HUES6 (cell line): ENCODE measurements around the gene FAM222B.
A peak's percentile ranks its signal among the peaks of the same experiment; 100 is the strongest.
"Not testable (repeated sequence)": the region's sequence is repeated elsewhere in the genome, so short reads cannot be mapped to it uniquely, and the experiment has no call there.

Experiments
- H3K27ac ChIP-seq: 2 replicates; pipeline ENCODE4 v1.7.0; 2013; ENCODE audit warnings: low read depth, mild to moderate bottlenecking, low read length, inconsistent platforms
- H3K27me3 ChIP-seq: 2 replicates; pipeline ENCODE4 v1.6.1; 2013; ENCODE audit warnings: low read length; ENCODE audit not compliant: control insufficient read depth, insufficient read depth
- H3K36me3 ChIP-seq: 2 replicates; pipeline ENCODE4 v1.6.1; 2013; ENCODE audit warnings: low read length; ENCODE audit not compliant: control insufficient read depth, insufficient read depth
- H3K4me1 ChIP-seq: 2 replicates; pipeline ENCODE4 v1.6.1; 2013; ENCODE audit warnings: low read length; ENCODE audit not compliant: control insufficient read depth, insufficient read depth
- H3K4me3 ChIP-seq: 2 replicates; pipeline ENCODE4 v1.5.1; 2013; ENCODE audit warnings: low read depth, low read length
- H3K9ac ChIP-seq: one replicate; pipeline ENCODE4 v1.6.1; 2013; ENCODE audit warnings: mild to moderate bottlenecking, low read length
- H3K9me3 ChIP-seq: 2 replicates; pipeline ENCODE4 v1.6.1; 2013; ENCODE audit warnings: low read depth, low read length; ENCODE audit not compliant: control insufficient read depth, insufficient read depth

The FAM222B gene

GRCh38 chr17:28807925-28808634 lies 34.5 kb downstream of the FAM222B start:
- Histone ChIP-seq H3K27ac (peak overlapping the region; percentile 96), H3K36me3 (peaks cover 27% of the 10 kb centered on the region), H3K9me3 (no peaks in the 10 kb centered on the region), H3K4me3 (peak overlapping the region; percentile 41), H3K27me3 (no peaks in the 10 kb centered on the region), H3K9ac (peak overlapping the region; percentile 74), H3K4me1 (peaks cover 32% of the 10 kb centered on the region)

- Histone ChIP-seq H3K27ac (no peak overlapping the region), H3K36me3 (peaks cover 13% of the 10 kb centered on the region), H3K27me3 (no peaks in the 10 kb centered on the region), H3K9me3 (no peaks in the 10 kb centered on the region), H3K4me3 (no peak overlapping the region), H3K4me1 (no peaks in the 10 kb centered on the region), H3K9ac (no peak overlapping the region)
These were observed 46.5 kb downstream of the FAM222B start for GRCh38 chr17:28796062-28796461.

- H3K4me1 ChIP-seq, H3K27ac ChIP-seq, H3K9me3 ChIP-seq, H3K4me3 ChIP-seq, H3K27me3 ChIP-seq, H3K9ac ChIP-seq: not testable (repeated sequence)
- peaks cover 12% of the 10 kb centered on the region for H3K36me3 ChIP-seq
These were observed 47.6 kb downstream of the FAM222B start for GRCh38 chr17:28794846-28795441.

GRCh38 chr17:28792877-28793661 lies 49.5 kb downstream of the FAM222B start:
- no peak overlapping the region for H3K4me3 ChIP-seq
- no peak overlapping the region for H3K27ac ChIP-seq
- H3K9ac ChIP-seq: no peak overlapping the region
- no peaks in the 10 kb centered on the region for H3K4me1 ChIP-seq
- H3K27me3 ChIP-seq: no peaks in the 10 kb centered on the region
- H3K36me3 ChIP-seq: peaks cover 16% of the 10 kb centered on the region
- H3K9me3 ChIP-seq: no peaks in the 10 kb centered on the region

GRCh38 chr17:28788100-28788499 lies 54.5 kb downstream of the FAM222B start:
- H3K27me3 ChIP-seq: no peaks in the 10 kb centered on the region
- no peaks in the 10 kb centered on the region for H3K9me3 ChIP-seq
- no peak overlapping the region for H3K9ac ChIP-seq
- no peaks in the 10 kb centered on the region for H3K4me1 ChIP-seq
- H3K27ac ChIP-seq: no peak overlapping the region
- H3K36me3 ChIP-seq: peaks cover 17% of the 10 kb centered on the region
- no peak overlapping the region for H3K4me3 ChIP-seq

GRCh38 chr17:28783161-28783560 lies 59.4 kb downstream of the FAM222B start:
- Histone ChIP-seq H3K4me1 (no peaks in the 10 kb centered on the region), H3K4me3 (no peak overlapping the region), H3K27me3 (no peaks in the 10 kb centered on the region), H3K36me3 (peaks cover 21% of the 10 kb centered on the region), H3K9me3 (no peaks in the 10 kb centered on the region), H3K9ac (no peak overlapping the region), H3K27ac (no peak overlapping the region)

GRCh38 chr17:28779601-28780000 lies 63.0 kb downstream of the FAM222B start:
- H3K36me3 ChIP-seq: peaks cover 21% of the 10 kb centered on the region
- not testable (repeated sequence) for H3K9me3 ChIP-seq, H3K9ac ChIP-seq, H3K4me1 ChIP-seq, H3K27me3 ChIP-seq, H3K27ac ChIP-seq, H3K4me3 ChIP-seq

- Histone ChIP-seq H3K9me3 (no peaks in the 10 kb centered on the region), H3K4me3 (no peak overlapping the region), H3K36me3 (peaks cover 29% of the 10 kb centered on the region), H3K27ac (no peak overlapping the region), H3K9ac (no peak overlapping the region), H3K27me3 (no peaks in the 10 kb centered on the region), H3K4me1 (no peaks in the 10 kb centered on the region)
These were observed 65.4 kb downstream of the FAM222B start for GRCh38 chr17:28777178-28777577.

GRCh38 chr17:28774206-28774605 lies 68.4 kb downstream of the FAM222B start:
- H3K36me3 ChIP-seq: peaks cover 14% of the 10 kb centered on the region
- H3K27me3 ChIP-seq: no peaks in the 10 kb centered on the region
- no peak overlapping the region for H3K9ac ChIP-seq
- no peak overlapping the region for H3K27ac ChIP-seq
- H3K4me3 ChIP-seq: no peak overlapping the region
- no peaks in the 10 kb centered on the region for H3K9me3 ChIP-seq
- no peaks in the 10 kb centered on the region for H3K4me1 ChIP-seq

- Histone ChIP-seq H3K9me3 (no peaks in the 10 kb centered on the region), H3K36me3 (peaks cover 14% of the 10 kb centered on the region), H3K9ac (no peak overlapping the region), H3K4me3 (no peak overlapping the region), H3K27me3 (no peaks in the 10 kb centered on the region), H3K27ac (no peak overlapping the region), H3K4me1 (no peaks in the 10 kb centered on the region)
These were observed 68.9 kb downstream of the FAM222B start for GRCh38 chr17:28773736-28774135.

GRCh38 chr17:28765038-28765437 lies 77.6 kb downstream of the FAM222B start:
- peaks cover 34% of the 10 kb centered on the region for H3K36me3 ChIP-seq

More at GRCh38 chr17:28765038-28765437, 77.6 kb downstream of the FAM222B start:
- Histone ChIP-seq H3K9me3 (no peaks in the 10 kb centered on the region), H3K27me3 (no peaks in the 10 kb centered on the region), H3K27ac (no peak overlapping the region), H3K4me1 (peaks cover 30% of the 10 kb centered on the region), H3K9ac (no peak overlapping the region), H3K4me3 (no peak overlapping the region)
